ENCODE measurements around the gene MORN1.

The MORN1 gene

DNA sequence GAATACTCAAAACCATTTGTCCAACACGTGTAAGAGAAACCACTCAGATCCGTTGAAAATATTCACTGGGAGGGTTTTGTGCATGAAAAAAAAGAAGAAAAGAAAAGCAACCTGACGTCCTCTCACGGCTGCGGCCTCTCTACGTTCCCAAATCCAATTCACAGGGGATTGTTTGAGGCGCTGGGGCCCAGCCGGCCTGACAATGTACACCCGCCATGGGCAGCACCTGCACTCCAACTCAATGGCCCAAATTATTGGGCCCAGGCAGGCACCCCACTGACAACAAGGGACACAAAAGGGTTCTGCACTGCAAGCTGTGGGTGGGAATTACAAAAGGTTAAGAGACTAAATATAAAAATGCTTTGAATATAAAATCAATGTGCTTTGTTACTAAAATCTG, 41.5 kb downstream of the MORN1 start:
- no peak for DNase-seq

DNA sequence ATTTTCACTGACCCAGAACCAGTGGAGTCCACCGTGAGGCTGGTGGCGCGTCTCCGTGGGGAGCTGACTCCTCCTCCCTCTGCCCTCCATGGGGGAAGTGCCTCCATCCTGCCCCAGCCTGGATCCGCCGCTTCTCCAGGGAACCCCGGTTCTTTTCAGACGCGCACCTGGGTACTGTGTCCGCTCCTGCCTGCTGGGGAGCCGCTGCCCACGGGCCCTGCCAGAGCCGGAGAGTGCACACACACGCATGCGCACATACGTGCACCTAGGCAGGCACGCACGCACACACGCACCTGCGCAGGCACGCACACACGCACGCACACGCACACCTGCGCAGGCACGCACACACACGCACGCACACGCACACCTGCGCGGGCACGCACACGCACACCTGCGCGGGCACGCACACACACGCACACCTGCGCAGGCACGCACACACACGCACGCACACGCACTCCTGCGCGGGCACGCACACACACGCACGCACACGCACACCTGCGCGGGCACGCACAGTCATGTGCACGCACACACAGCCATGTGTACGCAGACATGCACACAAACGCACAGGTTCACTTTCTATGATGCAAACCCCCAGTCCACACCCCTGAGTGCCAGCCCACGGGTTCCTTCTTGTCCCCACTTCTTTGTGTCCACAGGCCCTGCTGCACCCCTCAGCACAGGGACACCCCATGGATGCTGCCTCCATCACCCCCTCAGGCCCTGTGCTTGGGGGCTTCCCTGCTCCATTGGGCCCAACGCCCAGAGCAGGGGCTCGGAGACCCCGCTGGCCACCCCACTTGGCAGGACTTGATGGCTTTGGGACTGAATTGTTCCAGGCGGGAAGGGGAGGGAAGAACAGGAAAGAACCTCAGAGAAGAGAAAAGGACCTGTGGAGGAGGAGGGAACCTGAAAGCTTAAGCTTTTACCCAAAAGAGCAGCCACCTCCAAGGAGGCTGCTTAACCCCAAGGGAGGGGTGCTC, 42.7 kb downstream of the MORN1 start:
- DNase-seq = no peak

DNA sequence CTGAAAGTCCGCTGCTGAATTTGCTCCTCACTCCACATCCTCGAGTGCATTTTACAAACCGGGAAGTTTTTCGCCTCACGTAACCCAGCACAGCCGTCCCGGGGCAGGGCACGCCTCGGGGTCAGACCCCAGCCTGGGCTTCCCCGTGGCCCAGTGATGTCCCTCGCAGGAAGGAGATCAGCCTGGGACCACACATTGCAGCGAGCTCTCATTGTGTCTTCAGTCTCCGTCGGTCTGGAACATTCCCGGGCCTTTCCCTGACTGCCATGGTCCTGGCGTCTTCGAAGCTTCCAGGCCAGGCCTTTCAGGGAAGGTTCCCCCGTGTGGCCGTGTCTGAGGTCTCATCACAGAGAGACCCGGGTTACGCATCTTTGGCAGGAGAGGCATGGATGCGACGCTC, 43.5 kb downstream of the MORN1 start:
- DNase-seq = no peak

DNA sequence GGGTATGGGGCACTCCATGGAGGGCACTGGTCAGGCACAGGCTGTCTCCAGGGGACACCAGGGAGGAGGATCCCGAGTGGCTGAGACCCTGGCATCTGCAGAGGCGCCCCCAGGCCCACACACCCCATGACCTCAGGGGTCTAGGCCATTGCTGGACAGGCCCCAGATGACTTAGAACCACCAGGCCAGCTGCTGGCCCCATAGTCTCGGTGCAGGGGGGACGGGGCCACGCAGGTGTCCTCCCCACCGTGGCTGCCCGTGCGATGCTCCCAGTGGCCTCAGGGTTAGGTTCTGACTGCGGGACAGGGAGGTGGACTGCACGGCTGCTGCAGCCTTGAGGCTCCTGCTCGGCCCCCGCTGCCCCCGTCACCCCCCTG, 44.0 kb downstream of the MORN1 start:
- DNase-seq = no peak

GRCh38 chr1:2346691-2347408, 44.5 kb downstream of the MORN1 start:
- DNase-seq = no peak

- DNase-seq = no peak
Observed at GRCh38 chr1:2345297-2346075, 45.9 kb downstream of the MORN1 start.

DNA sequence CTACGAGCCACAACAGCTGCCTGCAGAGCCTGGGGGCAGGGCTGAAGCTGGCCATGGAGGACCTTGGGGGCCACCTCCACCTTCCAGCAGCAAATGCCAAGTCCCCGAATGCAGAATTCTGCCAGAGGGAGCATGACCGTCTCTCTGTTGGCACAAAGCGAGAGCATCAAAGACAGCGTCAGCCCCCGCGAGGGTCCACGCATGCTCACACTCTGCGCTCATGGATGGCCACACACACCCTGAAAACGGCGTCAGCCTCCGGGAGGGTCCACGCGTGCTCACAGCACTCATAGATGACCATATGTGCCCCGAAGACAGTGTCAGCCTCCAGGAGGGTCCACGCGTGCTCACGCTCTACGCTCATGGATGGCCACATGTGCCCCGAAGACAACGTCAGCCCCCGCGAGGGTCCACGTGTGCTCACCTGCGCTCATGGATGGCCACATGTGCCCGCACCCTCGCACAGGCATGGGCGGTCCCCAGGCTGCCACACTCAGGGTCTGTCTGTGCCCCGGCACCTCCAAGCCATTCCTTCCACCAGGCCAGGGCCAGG, 46.5 kb downstream of the MORN1 start:
- no peak for DNase-seq

DNA sequence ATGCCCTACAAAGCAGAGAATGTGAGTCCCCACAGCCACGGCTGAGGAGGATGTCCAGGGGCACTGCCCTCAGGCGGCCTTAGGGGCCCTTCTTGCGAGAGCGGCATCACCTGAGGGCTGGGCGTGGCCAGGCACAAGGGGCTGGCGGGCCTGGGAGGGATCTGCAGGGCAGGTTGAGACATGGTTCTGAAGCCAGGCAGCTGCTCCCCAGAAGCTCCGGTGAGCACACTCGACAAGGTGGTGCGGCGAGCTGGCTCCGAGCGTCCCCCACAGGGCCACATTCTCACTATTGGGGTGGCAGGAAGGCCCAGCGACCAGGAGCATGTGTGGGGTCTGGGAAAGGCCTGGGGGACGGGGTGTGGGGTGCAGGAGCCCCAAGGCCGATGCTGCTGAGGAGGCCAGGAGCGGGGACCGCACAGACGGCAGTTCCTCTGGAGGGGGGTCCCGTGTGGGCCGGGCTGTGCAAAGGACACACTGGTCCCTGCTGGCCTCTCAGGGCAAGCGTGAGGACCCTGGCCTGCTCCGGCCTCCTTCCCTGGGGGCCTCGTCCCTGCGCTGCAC, 47.2 kb downstream of the MORN1 start:
- no peak for DNase-seq

DNA sequence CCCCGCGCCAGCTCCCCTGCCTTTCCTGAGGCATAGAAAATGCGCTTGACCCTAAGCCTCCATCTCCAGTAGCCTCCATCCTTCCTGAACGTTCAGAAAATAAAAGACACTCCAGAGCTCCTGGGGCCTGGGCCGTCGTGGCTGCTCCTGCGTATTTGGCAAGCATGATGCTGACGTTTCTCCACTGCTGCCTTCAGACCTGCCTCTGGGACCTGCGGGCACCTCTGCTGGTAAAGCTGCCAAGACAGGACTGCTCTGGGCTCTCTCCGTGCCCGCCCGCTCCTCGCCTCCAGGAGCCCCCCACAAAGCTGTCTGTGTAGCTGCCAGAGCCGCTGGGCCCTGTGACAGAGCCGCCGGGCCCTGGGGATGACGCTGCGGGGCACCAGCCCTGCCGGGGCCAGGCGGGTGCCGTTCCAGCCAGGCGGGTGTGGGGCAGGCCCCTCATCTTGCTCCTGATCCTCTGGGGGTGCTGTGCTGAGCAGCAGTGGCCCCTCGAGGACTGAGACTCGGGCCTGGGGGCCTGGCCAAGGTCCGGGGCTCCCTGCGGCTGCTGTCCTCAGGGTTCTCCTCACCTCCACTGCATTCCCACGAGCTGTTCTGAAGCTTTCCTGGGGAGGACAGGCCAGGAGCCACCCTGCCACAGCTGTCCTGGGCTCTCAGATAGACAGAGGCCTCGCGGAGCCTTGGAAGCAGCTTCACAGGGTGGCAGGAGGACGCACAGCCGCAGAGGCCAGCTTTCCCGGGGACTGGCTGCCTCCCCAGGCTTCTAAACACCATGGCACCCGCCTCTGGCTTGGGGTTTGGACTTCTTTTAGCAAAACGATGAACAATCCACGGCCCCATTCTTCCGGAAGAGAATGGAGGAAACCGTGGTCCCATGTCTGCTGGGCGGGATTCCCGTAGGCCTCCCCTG, 48.1 kb downstream of the MORN1 start:
- no peak for DNase-seq

GRCh38 chr1:2342384-2343022, 48.9 kb downstream of the MORN1 start:
- DNase-seq = no peak

DNA sequence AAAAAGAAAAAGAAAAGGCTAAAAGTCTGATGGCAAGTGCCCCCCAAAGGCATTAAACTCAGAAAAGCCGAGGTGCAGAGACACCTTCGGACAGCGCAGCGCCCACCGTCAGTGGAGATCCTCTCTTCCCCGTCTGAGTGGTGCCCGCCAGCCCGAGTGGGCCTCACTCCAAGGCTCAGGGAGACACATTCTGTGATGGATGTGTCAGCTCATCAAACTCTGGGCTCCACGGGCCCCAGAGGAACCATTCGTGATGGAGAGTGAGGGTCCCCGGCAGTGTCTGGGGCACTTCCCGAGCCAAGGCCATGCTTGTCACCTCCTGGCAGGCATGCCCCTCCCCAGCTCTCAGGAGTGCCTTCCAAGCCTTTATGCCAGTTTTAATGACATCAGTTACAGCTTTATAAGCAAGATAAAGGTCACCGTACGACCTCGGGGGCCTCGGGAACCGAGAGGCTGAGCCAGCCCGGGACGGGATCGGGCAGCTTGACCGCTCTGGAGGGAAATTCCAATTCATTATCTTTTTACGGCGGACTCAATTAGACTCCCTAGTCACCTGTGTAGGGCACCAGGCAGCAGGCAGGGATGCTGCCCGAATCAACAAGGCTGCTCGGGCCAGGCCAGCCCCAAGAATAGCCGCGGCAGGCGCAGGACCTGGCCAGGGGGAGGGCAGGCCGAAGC, 49.5 kb downstream of the MORN1 start:
- no peak for DNase-seq

DNA sequence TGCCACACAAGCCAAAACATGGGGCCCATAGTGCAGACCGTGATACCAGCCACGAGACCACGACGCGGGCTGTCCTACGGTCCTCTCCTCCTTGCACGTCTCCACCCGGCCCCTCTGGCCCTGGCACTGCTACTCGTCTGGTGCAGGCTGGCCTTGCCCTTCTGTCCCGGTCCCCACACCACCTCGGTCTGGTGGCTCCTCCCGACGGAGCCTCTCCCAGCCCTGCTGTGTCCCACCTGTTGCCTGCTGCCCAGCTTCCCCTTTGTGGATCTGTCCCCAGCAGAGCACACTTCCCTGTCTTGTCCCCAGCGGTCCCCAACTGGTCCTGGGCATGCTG, 50.5 kb downstream of the MORN1 start:
- DNase-seq = no peak

DNA sequence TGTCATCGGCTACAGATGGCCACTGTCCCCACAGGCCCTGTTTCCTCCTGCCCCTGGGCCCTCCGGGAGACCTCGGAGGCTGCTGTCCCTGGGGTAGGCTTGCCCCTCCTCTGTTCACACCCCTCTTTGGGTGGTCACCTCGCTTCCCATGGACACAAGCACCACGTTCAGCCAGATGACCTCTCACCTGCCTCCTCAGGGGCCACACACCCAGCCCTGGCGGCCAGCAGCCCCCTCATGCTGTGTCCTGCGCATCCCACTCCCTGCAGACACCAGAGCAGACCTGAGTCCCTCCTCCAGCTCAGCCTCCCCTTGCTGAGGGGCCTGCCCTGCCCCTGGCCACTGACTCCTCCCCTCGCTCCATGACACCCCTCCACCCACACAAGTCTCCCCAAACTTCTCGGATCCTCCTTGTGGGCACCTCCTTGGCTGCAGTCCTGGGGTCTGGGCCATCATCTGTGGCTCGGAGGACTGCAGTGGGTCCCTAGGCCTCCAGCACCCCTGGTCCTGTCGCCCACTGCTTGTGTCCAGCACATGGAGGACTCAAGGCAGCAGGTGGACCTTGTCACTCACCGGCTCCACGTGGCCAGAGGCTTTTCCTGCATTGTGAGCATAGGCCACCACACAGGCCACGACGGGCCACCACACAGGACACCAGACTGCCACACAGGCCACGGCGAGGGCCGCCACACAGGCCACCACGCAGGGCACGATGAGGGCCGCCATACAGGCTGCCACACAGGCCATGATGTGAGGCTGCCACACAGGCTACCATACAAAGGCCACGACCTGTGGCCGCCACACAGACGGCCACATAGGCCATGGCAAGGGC, 51.1 kb downstream of the MORN1 start:
- DNase-seq = no peak

DNA sequence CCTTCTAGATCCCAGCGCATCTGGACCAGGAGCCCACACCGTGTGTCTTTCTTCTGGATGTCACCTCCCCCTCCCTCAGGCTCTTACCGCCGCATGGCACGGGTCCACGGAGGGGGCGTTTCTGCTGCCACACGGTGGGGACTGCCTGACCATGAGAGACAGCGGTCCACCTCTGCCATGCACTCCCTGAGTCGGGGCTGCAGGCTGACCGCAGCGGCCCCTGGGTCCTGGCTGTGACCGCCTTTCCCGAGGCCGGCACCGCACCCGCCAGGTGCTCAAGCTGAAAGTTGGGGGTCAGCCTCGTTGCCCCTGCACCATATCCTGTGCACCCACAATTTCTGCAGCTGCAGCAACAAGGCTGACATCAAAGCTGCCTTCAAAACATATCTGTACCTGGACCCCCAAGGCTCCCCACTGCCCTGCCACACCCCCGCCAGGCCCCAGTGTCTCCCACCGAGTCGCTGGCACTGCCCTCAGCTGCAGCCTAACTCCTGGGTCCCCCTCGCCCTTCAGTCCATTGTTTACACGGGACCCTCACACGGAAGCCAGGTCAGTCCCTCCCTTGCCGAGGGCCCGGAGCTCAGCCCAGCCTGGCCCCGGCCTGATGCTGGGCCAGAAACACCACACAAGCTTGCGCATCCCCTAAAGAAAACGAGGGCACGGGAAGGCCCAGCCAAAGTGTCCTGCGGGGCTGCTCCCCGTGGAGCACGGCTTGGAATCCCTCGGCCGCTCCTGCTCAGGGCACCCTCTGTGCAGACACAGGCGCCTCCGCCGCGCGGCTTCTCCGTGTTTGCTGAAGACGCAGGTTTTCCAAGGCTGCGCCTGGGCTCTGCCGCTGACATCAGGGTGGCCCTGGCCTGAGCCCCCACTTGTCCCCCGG, 51.9 kb downstream of the MORN1 start:
- DNase-seq = no peak

DNA sequence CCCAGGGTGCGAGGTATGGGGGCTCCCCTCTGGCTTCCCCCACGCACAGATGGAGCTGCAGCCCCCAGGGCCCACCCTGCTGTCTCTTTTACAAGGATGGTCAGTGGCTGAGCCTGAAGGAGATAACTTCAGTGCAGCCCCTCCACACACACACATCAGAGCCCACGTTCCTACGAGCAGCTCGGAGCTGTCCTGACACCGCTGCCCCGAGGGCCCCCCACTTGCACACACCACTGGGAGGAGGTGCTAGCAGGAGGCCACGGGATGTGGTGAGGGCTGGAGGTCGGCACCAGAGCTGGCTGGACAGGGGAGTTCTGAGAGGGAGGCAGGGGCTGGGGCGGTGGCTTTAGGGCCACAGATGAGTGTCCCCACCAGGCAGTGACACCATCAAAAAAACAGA, 53.9 kb downstream of the MORN1 start:
- no peak for DNase-seq

DNA sequence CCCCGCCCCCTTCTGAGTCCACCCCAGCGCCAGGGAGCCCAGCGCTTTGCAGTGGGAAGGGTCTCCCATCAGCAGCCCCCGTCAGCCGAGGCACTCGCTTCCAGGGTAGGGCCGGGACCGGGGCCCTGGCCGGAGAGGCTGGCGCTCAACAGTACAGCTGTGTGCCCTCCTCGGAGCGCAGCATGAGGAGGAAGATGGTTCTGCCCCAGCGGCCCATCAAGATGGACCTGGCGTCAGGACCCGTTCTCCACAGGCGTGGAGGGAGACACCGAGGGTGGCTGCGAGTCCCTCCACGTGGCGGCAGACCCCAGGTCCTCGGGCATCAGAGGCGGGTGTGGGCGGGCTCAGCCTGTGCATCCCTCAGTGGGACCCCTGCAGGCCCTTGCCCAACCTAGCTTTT, 54.3 kb downstream of the MORN1 start:
- DNase-seq = no peak

GRCh38 chr1:2336499-2336898, 54.9 kb downstream of the MORN1 start:
- no peak for DNase-seq

DNA sequence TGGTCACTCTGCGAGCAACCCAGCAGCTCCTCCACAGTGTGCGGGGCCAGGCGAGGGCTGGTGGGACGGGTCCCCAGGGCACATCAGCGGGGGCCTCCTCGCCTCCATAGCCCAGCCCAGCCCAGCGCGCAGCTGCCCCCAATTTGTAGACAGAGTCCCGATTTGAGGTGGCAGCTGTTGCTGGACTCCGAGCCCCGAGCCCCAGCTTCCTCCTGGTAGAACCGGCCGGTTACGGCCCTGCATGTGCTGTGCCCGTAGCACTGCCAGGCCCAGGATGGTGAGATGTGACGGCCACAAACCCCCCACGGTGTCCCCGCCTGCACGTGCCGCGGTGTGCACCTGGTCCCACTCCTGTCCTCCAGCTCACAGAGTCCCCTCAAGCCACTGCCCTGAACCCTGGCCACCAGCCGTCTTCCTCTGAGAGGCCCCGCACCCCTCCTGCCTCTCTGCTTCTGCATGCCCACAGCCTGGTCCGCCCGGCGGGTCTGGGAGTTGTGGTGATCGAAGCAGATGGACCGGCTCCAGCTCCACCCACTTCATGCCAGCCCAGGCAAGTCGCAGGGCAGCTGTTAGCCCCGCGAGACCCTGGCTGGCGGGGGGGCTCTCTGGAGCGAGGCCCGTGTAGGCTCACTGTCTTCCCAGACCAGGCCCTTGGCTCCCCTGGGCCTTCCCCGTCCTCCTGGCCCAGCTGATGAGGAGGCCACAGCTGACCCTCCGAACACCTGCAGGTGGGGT, 55.5 kb downstream of the MORN1 start:
- no peak for DNase-seq

All from CD4-positive, alpha-beta T cell treated with Interferon gamma for 1 hour (primary cell).